HepG2 (cell line): Measurements from ENCODE around the gene TMEM151A.

Source experiments
- EZH2 ChIP-seq: conservative IDR thresholded peaks from 2 replicates; pipeline ENCODE4 v1.6.1; 2012; ENCODE audit warnings: mild to moderate bottlenecking, low read depth, low read length, moderate library complexity
- MYNN ChIP-seq: sonication (generic); formaldehyde crosslinking; IDR thresholded peaks from 2 replicates; pipeline ENCODE4 v1.4.0; 2020; ENCODE audit warnings: mild to moderate bottlenecking, low read depth, missing genetic modification reagents

- TF ChIP-seq MYNN (no peak), EZH2 (no peak)
These were observed 31.7 kb upstream of the TMEM151A start for GRCh38 chr11:66259956-66260355.
